ENCODE measurements around the gene WDR83.

DNA sequence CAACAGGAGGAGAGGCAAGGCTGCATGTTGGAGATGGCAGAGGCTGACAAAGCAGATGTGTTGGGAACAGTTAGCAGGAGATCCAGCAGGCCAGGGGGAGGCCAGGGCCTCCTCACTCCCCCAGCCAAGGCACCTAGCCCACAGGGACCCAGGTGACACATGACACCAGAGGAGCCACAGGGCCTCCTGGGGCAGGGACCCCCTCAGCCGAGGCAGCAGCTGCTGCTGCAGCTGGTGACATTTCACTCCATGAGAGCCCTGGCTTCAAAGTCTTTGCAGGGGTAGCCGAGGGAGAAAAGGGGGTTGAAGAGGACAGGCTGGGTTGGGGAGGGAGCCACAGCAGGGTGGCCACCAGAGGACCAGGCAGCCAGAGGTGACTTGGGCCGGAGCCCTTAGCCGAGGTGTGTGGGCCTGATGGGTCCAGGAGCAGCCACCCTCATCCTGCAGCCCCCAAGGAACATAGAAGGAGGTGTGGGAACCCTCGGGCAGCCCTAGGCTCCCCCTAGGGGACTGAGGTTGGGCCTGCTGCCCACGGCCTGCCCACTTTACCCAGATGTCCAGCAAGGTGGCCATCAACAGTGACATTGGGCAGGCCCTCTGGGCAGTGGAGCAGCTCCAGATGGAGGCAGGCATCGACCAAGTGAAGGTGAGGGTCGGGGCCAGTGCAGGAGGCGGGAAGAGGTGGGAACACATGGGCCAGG is 21.0 kb downstream of the WDR83 start, which contains the start of gene GNG14:
- no peak for TF ChIP-seq POLR2A (IDR thresholded peaks at IDR 0.05)
- TF ChIP-seq, protein P1, sequence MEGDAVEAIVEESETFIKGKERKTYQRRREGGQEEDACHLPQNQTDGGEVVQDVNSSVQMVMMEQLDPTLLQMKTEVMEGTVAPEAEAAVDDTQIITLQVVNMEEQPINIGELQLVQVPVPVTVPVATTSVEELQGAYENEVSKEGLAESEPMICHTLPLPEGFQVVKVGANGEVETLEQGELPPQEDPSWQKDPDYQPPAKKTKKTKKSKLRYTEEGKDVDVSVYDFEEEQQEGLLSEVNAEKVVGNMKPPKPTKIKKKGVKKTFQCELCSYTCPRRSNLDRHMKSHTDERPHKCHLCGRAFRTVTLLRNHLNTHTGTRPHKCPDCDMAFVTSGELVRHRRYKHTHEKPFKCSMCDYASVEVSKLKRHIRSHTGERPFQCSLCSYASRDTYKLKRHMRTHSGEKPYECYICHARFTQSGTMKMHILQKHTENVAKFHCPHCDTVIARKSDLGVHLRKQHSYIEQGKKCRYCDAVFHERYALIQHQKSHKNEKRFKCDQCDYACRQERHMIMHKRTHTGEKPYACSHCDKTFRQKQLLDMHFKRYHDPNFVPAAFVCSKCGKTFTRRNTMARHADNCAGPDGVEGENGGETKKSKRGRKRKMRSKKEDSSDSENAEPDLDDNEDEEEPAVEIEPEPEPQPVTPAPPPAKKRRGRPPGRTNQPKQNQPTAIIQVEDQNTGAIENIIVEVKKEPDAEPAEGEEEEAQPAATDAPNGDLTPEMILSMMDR (IDR thresholded peaks at IDR 0.05) = no peak

All from lower leg skin (tissue), 3 donors.